ENCODE results near the gene MEIKIN. TPM values are rescaled to one million over a fixed set of nuclear protein-coding genes. Genes with fewer than 3 reads are reported as not detected.
"Not testable (repeated sequence)": the region's sequence is repeated elsewhere in the genome, so short reads cannot be mapped to it uniquely, and the experiment has no call there.

The MEIKIN gene
- total and polyA plus RNA-seq, 2 donors (not counting 3 experiments of a cell fraction or from before 2014, with no cell fraction given): not detected

- H3K36me3 ChIP-seq (ENCODE audit: control insufficient read depth in 2 of 2, extremely low read depth in 1 of 2, insufficient read depth in 2 of 2, low read length in 2 of 2); H3K27me3 ChIP-seq (ENCODE audit: control insufficient read depth in 2 of 2, insufficient read depth in 2 of 2, low read length in 2 of 2); H3K4me2 ChIP-seq (ENCODE audit: insufficient read depth, low read length); FAIRE-seq; H3K27ac ChIP-seq (ENCODE audit: insufficient read depth, low read depth, low read length); dilution Hi-C loops (cut with MboI; ENCODE audit: extremely low pct_ligation_motif_present, low sequenced_read_pairs); H3K4me3 ChIP-seq (replicated peaks in 1 of 3; ENCODE audit: insufficient read depth in 1 of 3, low read depth in 1 of 3, low read length in 3 of 3); H3K9ac ChIP-seq (replicated peaks; ENCODE audit: extremely low read depth, insufficient read depth, low read length); BruUV-seq (replicated peaks); H2AFZ ChIP-seq (ENCODE audit: low read depth, low read length); H3K9me3 ChIP-seq (replicated peaks; ENCODE audit: control insufficient read depth, insufficient read depth, low read length); intact Hi-C loops (cut with micrococcal nuclease); POLR2A ChIA-PET; H3K79me2 ChIP-seq (ENCODE audit: control insufficient read depth, insufficient read depth, low read length); DNase-seq (ENCODE audit: low read depth, low spot score); H4K20me1 ChIP-seq (replicated peaks; ENCODE audit: control insufficient read depth, extremely low read depth, insufficient read depth, low read length); CTCF ChIA-PET; H3K9me1 ChIP-seq (replicated peaks; ENCODE audit: control insufficient read depth, extremely low read depth, insufficient read depth, low read length); H3K4me1 ChIP-seq (ENCODE audit: control insufficient read depth, extremely low read depth, insufficient read depth, low read length): not testable (repeated sequence)
These were observed 43.2 kb downstream of the MEIKIN start for GRCh38 chr5:131902266-131902665.

GRCh38 chr5:131899686-131900085 is 45.8 kb downstream of the MEIKIN start:
- H3K9me1 ChIP-seq (replicated peaks; ENCODE audit: control insufficient read depth, extremely low read depth, insufficient read depth, low read length): no peaks in the 10 kb centered on the region
- no peak overlapping the region for H3K4me3 ChIP-seq (replicated peaks in 1 of 3; ENCODE audit: insufficient read depth in 1 of 3, low read depth in 1 of 3, low read length in 3 of 3)
- TF ChIP-seq POLR2AphosphoS5 (IDR thresholded peaks at IDR 0.05; ENCODE audit: insufficient read depth, low read depth, low read length): no peak
- no peak for TF ChIP-seq MAX (IDR thresholded peaks at IDR 0.05; ENCODE audit: insufficient read depth, insufficient read length)
- no peak for TF ChIP-seq CTCF (IDR thresholded peaks at IDR 0.05; ENCODE audit: extremely low read depth in 1 of 2, insufficient read depth in 1 of 2, low read depth in 1 of 2, low read length in 2 of 2)
- TF ChIP-seq JUN (IDR thresholded peaks at IDR 0.05; ENCODE audit: borderline replicate concordance, insufficient read depth, insufficient read length, low read depth): no peak
- no peak for TF ChIP-seq POLR2A (IDR thresholded peaks at IDR 0.05; ENCODE audit: low read depth, low read length)
- TF ChIP-seq FOS (IDR thresholded peaks at IDR 0.05; ENCODE audit: borderline replicate concordance, insufficient read depth, low read length): no peak
- TF ChIP-seq GATA2 (IDR thresholded peaks at IDR 0.05; ENCODE audit: insufficient read depth, insufficient read length, low read depth, low read length): no peak
- TF ChIP-seq EZH2 (IDR thresholded peaks at IDR 0.05; ENCODE audit: borderline replicate concordance, low read depth, low read length, severe bottlenecking): no peak
- no peak for TF ChIP-seq MYC (IDR thresholded peaks at IDR 0.05; ENCODE audit: low read depth, low read length)
- H3K27me3 ChIP-seq (ENCODE audit: control insufficient read depth in 2 of 2, insufficient read depth in 2 of 2, low read length in 2 of 2): no peaks in the 10 kb centered on the region
- H3K27ac ChIP-seq (ENCODE audit: insufficient read depth, low read depth, low read length): no peak overlapping the region
- H3K4me1 ChIP-seq (ENCODE audit: control insufficient read depth, extremely low read depth, insufficient read depth, low read length): no peaks in the 10 kb centered on the region
- no peaks in the 10 kb centered on the region for H3K9me3 ChIP-seq (replicated peaks; ENCODE audit: control insufficient read depth, insufficient read depth, low read length)
- no peak overlapping the region for H3K9ac ChIP-seq (replicated peaks; ENCODE audit: extremely low read depth, insufficient read depth, low read length)
- FAIRE-seq (no peak), DNase-seq (ENCODE audit: low read depth, low spot score) (no peak)
- H3K79me2 ChIP-seq (ENCODE audit: control insufficient read depth, insufficient read depth, low read length): no peaks in the 10 kb centered on the region
- dilution Hi-C loops (cut with MboI; ENCODE audit: extremely low pct_ligation_motif_present, low sequenced_read_pairs) (no loop called here), intact Hi-C loops (cut with micrococcal nuclease) (no loop called here)
- CTCF ChIA-PET: no interaction called here
- H3K4me2 ChIP-seq (ENCODE audit: insufficient read depth, low read length): no peak overlapping the region
- no peak overlapping the region for H2AFZ ChIP-seq (ENCODE audit: low read depth, low read length)
- H4K20me1 ChIP-seq (replicated peaks; ENCODE audit: control insufficient read depth, extremely low read depth, insufficient read depth, low read length): no peaks in the 10 kb centered on the region
- POLR2A ChIA-PET: no interaction called here
- no TSS peak for BruUV-seq (replicated peaks)
- H3K36me3 ChIP-seq (ENCODE audit: control insufficient read depth in 2 of 2, extremely low read depth in 1 of 2, insufficient read depth in 2 of 2, low read length in 2 of 2): no peaks in the 10 kb centered on the region

Measured in endothelial cell of umbilical vein (primary cell).